Activated CD4-positive, alpha-beta T cell treated with anti-CD3 and anti-CD28 coated beads for 4 hours (primary cell): ENCODE measurements around the gene HPRT1.

Source experiments
- DNase-seq, 2 donors: peaks; one replicate each; pipeline ENCODE4 v3.0.0-alpha.2; 2020

The HPRT1 gene

DNA sequence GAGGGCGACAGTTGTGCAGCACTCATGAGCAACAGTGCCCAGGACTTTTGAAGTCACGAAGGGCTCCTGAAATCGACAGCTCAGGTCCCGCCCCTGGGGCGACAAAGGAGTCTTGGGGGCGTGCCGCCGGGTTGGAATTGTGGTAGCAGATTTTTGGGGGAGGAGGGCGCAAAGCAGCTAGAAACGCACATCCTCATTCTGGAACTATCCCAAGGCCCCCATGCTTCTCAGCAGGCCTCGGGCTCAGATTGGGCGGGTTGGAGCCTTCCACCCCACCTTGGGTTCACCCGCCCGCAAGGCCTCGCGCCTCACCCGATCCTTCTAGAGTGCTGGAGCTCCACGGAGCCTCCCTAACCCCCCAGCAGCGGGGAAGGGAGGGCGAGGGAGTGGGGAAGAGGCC is 85.5 kb downstream of the HPRT1 start:
- no peak for DNase-seq

DNA sequence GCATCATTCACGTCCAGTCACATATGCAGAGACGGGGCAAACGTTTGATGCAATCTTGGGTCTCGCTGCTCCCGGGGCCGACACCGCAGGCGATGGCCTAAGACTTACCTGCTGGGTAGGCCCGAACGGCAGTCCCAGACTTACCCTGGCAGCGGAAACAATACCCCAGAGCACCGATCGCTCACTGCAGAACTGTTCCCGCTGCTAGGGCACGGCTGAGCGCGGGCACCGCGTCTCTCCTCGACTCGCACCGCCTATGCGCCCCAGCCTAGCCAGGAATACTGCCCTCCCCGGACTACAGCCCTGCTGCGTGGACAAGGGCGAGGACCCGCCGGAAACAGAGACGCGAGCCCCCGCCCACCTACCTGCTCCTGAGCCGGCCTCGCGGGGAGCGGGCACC is 86.2 kb downstream of the HPRT1 start:
- no peak for DNase-seq

DNA sequence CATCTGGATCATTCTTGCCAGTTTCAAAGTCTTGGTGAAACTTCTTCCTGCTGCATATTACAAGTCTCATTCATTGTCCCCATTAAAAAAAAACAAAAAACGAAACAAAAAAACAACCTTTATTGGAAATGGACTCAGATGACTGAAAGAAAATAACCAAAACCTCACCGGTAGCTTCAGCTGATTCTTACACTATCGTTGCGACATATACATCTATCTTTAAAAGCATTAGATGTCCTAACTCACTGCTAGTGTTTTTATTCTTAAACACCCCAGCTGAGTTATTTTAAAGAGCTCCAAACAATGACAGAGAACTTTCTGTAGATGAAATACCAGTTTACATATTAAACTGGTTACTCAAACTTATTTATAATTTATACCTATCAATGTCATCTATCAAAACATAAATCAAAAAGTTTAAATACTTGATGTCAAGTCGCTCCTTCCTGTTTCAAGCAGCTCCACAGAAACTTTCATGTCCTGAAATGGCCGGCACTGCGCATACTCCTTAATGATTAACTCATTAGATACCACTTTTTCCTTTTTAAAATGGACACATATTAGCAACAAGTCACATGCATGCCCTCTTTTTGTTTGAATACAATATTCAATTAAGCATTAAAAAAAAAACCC is 87.2 kb downstream of the HPRT1 start:
- DNase-seq, result no peak

DNA sequence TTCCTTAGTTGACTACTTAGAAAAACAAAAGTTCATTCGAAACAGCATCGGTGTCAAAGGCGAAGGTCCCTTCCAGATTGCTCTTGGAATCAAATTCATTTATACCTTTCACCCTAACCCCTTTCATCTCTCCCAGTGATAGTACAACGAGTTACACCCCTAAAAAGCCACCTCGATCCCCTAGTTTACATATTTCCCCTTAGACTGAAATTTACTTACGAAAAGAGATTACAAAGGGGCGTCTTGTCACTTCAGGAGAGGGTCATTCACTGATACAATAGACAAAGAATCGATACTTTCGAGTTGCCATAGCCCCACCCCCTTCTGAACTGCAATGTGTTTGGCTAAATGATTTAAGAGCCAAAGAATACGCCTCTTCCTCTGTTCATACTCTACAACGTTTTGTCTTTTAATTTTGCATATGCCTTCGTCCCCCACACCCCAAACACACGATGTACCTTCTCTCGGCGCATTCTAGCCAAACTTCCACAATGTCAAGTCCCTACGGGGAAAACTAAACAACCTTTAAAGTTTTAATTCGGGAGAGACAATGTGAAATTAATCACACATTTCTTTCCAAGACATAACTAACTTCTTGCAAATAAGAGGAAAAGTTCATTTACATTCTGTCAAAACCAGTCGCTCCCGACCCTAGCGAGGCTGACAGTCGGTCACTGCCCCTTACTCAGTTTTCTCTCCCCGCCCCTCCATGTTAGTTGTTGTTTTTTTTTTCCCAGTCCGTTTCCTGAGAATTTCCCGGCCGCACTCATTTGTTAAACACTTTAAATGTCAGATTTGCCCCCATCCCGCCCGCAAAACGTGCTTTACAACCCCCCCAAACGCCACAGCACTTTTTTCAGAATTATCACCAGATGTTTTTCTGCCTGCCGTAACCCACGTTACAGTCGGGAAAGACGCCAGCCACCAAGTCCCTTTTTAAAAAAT is 88.6 kb downstream of the HPRT1 start:
- DNase-seq, result no peak
